Hepatocyte (in vitro differentiated cells): Measurements from ENCODE around the gene KRTAP3-1.

Source experiments
- CTCF ChIP-seq: fragments of 200-600 bp; sonication (generic); IDR thresholded peaks from 2 replicates; pipeline ENCODE4 v1.5.1; 2016; ENCODE audit warnings: antibody characterized with exemption, mild to moderate bottlenecking; ENCODE audit not compliant: poor library complexity
- EZH2phosphoT487 ChIP-seq: fragments of 200-600 bp; sonication (generic); IDR thresholded peaks from one replicate; pipeline ENCODE4 v1.6.1; 2018; ENCODE audit warnings: antibody characterized with exemption, mild to moderate bottlenecking, low read depth, moderate library complexity; ENCODE audit not compliant: unreplicated experiment, severe bottlenecking

- TF ChIP-seq EZH2phosphoT487 (no peak), CTCF (no peak)
Observed at GRCh38 chr17:41042953-41043352, 34.0 kb upstream of the KRTAP3-1 start.
